ENCODE data around the gene ACSBG1.
"Not testable (repeated sequence)": the region's sequence is repeated elsewhere in the genome, so short reads cannot be mapped to it uniquely, and the experiment has no call there.

Gene ACSBG1

GRCh38 chr15:78249131-78249530 lies 14.8 kb upstream of the ACSBG1 start:
- DNase-seq (ENCODE audit: low read depth): no peak

DNA sequence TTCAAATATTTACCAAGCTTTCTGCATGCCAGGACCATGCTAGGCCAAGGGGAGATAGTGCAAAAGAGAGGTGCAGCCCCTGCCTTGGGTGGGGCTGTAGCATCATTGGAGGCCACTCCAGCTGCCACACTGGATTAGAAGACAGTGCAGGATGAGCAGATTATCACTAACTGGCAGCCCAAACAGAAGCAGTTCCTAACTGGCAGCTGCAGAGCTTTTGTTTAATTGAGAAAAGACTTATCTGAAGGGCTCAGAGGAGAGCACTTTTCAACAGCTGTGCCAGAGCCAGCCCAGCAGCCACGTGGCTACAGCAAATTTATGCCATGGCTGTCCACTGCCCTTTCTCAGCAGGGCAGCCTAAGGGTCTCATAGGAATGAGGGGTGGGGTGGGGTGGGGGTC lies 13.5 kb upstream of the ACSBG1 start:
- DNase-seq (ENCODE audit: low read depth): no peak

GRCh38 chr15:78245976-78246620 lies 11.7 kb upstream of the ACSBG1 start:
- not testable (repeated sequence) for DNase-seq (ENCODE audit: low read depth)

DNA sequence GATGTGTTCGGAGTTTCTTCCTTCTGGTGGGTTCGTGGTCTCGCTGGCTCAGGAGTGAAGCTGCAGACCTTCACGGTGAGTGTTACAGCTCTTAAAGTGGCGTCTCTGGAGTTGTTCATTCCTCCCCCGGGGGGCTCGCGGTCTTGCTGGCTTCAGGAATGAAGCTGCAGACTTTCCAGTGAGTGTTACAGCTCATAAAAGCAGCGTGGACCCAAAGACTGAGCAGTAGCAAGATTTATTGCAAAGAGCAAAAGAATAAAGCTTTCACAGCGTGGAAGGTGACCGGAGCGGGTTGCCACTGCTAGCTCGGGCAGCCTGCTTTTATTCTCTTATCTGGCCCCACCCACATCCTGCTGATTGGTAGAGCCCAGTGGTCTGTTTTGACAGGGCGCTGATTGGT lies 11.0 kb upstream of the ACSBG1 start:
- DNase-seq (ENCODE audit: low read depth): not testable (repeated sequence)

- no peak for DNase-seq (ENCODE audit: low read depth)
Observed at GRCh38 chr15:78244893-78245292, 10.5 kb upstream of the ACSBG1 start.

GRCh38 chr15:78244101-78244500 lies 9.7 kb upstream of the ACSBG1 start:
- no peak for DNase-seq (ENCODE audit: low read depth)

- no peak for DNase-seq (ENCODE audit: low read depth)
Observed at GRCh38 chr15:78243491-78243941, 9.2 kb upstream of the ACSBG1 start.

DNA sequence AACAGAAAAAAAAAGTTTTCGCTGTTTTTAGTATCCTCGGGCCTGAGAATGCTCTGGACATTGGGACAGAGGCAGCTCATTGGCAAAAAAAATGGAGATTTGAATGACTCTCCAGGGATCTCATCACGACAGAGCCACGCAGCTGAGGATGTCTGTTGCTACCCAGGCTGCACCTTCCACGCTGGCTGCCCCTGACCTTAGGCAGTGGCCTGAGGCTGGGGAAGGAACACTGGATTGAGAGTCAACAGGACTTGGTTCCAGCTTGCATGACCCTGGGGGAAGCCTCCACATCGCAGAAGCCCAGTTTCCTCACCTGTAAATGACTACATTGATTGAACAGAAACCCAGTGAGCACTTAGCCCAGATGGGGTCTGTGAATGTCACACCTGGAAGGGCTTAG lies 8.7 kb upstream of the ACSBG1 start:
- no peak for DNase-seq (ENCODE audit: low read depth)

DNA sequence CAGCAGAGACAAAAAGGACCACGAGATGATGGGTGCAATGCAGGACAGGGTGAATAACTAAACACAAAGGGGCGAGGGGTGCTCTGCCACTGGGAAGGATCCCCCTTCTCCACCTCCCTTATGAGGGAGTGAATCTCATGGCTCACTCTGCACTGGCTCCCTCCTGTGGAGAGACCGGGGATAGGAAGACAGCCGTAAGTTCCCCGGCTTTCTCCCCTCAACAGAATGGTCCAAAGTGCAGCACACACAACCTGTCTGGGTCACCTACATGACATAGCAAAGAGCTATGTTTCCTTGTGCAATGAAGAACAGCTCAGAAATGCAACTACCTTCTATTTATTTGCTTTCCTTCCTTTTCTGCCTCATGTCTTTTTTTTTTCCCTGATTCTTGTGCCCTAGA lies 7.8 kb upstream of the ACSBG1 start:
- DNase-seq (ENCODE audit: low read depth): no peak

DNA sequence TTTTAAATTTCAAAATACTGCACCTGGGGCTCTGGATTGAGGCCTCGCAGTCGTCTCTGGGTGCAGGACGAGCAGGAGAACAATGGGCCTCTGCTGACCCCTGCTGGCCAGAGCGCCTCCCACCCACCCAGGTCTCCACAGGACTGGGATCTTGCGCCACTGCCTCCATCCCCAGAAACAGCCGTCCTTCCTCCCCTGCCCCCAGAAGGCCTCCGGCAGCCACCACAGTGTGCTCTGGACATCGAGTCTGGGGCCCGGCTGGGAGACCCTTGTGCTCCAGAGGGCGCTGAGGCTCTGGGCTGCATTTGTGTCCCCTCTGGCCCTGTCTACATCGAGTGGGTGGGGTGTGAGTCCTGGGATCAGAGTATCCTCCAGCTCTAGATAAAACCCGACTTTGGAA lies 6.7 kb upstream of the ACSBG1 start:
- peak; percentile 73 for DNase-seq (ENCODE audit: low read depth)

- DNase-seq (ENCODE audit: low read depth): no peak
Observed at GRCh38 chr15:78239811-78240210, 5.4 kb upstream of the ACSBG1 start.

- DNase-seq (ENCODE audit: low read depth): no peak
Observed at GRCh38 chr15:78237146-78237545, 2.8 kb upstream of the ACSBG1 start.

DNA sequence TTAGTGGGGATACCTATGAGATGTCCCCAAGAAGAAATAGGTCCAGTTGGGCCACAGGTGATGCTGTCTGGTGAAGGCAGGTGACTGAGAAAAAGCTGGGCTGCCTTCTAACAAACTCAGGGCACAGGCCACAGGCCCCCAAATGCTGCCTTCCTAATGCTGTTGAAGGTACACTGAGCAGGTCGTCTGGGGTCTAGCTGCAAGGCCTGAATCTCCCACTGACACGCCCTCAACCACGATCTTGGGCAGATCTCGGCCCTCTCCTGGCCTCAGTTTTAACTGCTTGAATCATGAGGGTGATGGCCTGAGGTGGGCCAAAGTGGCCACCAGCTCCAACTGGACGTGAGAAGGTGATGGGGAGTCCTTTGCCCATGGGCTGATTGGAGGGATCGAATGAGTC lies 2.1 kb upstream of the ACSBG1 start:
- no peak for DNase-seq (ENCODE audit: low read depth)

- no peak for DNase-seq (ENCODE audit: low read depth)
Observed at GRCh38 chr15:78233496-78233895, 869 bp downstream of the ACSBG1 start.

DNA sequence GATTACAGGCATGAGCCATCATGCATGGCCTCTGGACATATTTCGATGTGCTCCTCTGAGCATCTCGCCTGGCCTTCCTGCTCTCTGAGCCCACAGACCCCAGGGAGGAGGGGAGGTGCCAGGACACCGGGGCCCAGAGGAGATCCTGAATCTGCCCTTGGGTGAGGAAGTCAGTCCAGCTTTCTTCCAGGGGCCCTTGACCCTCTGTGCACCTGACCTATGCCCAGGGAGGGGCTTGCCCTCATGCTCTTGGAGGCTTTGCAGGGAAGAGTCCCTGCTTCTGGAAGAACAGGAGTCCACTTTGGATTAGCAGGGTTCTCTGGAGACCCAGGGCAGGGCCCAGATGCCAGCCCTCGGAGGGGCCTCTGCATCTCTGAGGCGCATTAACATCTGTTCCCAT lies 1.4 kb downstream of the ACSBG1 start:
- DNase-seq (ENCODE audit: low read depth): no peak

GRCh38 chr15:78229431-78230406 lies 4.6 kb downstream of the ACSBG1 start:
- DNase-seq (ENCODE audit: low read depth): no peak

DNA sequence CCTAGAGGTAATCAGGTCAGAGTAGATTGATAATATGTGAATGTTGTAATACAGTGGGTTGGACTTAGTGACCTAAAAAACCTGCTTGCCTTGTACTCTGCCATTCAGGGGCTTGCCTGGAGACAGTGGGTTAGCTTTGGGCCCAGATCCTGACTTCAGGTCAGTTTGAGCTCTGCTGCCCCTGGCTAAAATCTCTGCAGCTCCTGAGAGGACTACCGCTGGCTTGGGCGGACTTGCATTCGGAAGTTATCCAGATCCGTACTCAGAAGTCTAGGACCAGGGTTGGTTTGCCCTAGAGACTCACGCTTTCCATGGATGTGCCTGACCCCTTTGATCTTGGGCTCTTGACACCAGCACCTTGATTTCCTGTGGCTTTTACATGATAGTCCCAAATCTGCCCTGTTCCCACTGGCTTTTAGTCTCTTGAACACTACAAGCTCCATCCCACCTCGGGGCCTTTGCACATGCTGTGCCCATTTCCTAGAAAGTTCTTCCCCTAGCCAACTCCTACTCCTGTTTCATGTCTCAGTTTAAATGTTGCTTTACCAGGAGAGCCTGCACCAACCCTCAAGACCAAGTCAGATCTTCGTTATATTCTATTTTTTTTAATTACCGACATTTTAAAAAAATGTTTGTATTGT lies 5.9 kb downstream of the ACSBG1 start:
- DNase-seq (ENCODE audit: low read depth): no peak

- DNase-seq (ENCODE audit: low read depth): no peak
Observed at GRCh38 chr15:78225783-78226541, 8.4 kb downstream of the ACSBG1 start.

- DNase-seq (ENCODE audit: low read depth): no peak
Observed at GRCh38 chr15:78224023-78224411, 10.3 kb downstream of the ACSBG1 start.

DNA sequence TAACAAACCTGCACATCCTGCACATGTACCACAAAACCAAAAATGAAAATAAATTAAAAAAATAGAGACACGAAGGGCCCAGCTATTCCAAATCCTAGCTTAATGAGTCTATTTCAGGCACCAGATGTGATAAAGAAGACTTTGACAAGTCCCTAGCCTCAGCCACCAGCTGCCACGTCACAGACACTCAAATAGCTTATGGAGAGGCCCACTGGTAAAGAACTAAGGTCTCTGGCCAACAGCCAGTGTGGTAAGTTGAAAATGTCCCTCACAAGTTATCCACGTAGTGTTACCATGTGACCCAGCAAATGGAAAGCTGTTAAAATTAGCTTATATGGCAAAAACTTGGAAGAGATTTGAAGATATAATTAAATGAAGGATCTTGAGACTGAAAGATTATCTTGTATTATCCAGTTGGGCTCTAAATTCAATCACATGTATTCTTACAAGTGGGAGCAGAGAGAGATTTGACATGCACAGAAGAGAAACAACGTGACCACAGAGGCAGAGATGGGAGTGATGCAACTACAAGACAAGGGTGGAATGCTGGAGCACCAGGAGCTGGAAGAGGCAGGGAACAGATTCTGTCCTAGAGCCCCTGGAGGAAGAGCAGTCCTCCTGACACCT lies 10.9 kb downstream of the ACSBG1 start:
- DNase-seq (ENCODE audit: low read depth): no peak

- DNase-seq (ENCODE audit: low read depth): no peak
Observed at GRCh38 chr15:78222745-78223395, 11.5 kb downstream of the ACSBG1 start.
